Measurements from ENCODE around the gene PCK1. TPM values are rescaled to one million over a fixed set of nuclear protein-coding genes. Genes with fewer than 3 reads are reported as not detected.
"Not testable (repeated sequence)": the region's sequence is repeated elsewhere in the genome, so short reads cannot be mapped to it uniquely, and the experiment has no call there.

PCK1 gene
- not detected for total RNA-seq

- H3K4me3 Mint-ChIP-seq, result no peak within 1 kb of the TSS
- no peak for ATAC-seq
- H3K27ac Mint-ChIP-seq, result no peak within 1 kb of the TSS
- ChIA-PET CTCF (interaction anchor here (1.2 to 2.1 kb wide), 2 partner anchors 14 to 527 kb away, joined by 3 to 5 read pairs; no protein-coding TSS in a partner anchor), POLR2A (no interaction called here)
- TF ChIP-seq, protein P1, sequence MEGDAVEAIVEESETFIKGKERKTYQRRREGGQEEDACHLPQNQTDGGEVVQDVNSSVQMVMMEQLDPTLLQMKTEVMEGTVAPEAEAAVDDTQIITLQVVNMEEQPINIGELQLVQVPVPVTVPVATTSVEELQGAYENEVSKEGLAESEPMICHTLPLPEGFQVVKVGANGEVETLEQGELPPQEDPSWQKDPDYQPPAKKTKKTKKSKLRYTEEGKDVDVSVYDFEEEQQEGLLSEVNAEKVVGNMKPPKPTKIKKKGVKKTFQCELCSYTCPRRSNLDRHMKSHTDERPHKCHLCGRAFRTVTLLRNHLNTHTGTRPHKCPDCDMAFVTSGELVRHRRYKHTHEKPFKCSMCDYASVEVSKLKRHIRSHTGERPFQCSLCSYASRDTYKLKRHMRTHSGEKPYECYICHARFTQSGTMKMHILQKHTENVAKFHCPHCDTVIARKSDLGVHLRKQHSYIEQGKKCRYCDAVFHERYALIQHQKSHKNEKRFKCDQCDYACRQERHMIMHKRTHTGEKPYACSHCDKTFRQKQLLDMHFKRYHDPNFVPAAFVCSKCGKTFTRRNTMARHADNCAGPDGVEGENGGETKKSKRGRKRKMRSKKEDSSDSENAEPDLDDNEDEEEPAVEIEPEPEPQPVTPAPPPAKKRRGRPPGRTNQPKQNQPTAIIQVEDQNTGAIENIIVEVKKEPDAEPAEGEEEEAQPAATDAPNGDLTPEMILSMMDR (IDR thresholded peaks at IDR 0.05), result no peak
- intact Hi-C loops (cut with micrococcal nuclease), result no loop called here
- H3K4me1 Mint-ChIP-seq (ENCODE audit: low read depth), result no peaks in the 10 kb centered on the region
- no peaks in the 10 kb centered on the region for H3K36me3 Mint-ChIP-seq (ENCODE audit: low read depth)
- no peak for DNase-seq
- H3K9me3 Mint-ChIP-seq, result no peaks in the 10 kb centered on the region
- H3K27me3 Mint-ChIP-seq, result peaks cover 21% of the 10 kb centered on the region
Observed at GRCh38 chr20:57560554-57561355, at the start of gene PCK1. Gene PCK1 (plus strand): TSS chr20:57561110. CDS start chr20:57561412, 302 bp downstream.

- ATAC-seq; H3K27ac Mint-ChIP-seq; DNase-seq; POLR2A ChIA-PET; CTCF ChIA-PET; H3K4me3 Mint-ChIP-seq; H3K4me1 Mint-ChIP-seq (ENCODE audit: low read depth); H3K9me3 Mint-ChIP-seq; H3K36me3 Mint-ChIP-seq (ENCODE audit: low read depth): not testable (repeated sequence)
- intact Hi-C loops (cut with micrococcal nuclease), result loop anchor here (5.0 kb wide), 1 partner anchor 81 kb away; no protein-coding TSS in a partner anchor
- peaks cover 13% of the 10 kb centered on the region for H3K27me3 Mint-ChIP-seq
Observed at GRCh38 chr20:57511709-57512108, 49.2 kb upstream of the PCK1 start.

- POLR2A ChIA-PET, result no interaction called here
- CTCF ChIA-PET, result interaction anchor here (1.1 kb wide), 1 partner anchor 82 kb away, joined by 5 read pairs; no protein-coding TSS in a partner anchor
Observed at GRCh38 chr20:57512432-57512831, 48.5 kb upstream of the PCK1 start.

GRCh38 chr20:57513199-57513598, 47.7 kb upstream of the PCK1 start:
- ChIA-PET CTCF (interaction anchor here (1.1 to 1.3 kb wide), 3 partner anchors 14 to 83 kb away, joined by 3 to 5 read pairs (median 4); no protein-coding TSS in a partner anchor), POLR2A (no interaction called here)
- intact Hi-C loops (cut with micrococcal nuclease), result loop anchor here (5.0 kb wide), 1 partner anchor 79 kb away; no protein-coding TSS in a partner anchor
- DNase-seq (no peak), ATAC-seq (no peak)
- Mint-ChIP-seq H3K27ac (no peak overlapping the region), H3K9me3 (no peaks in the 10 kb centered on the region), H3K4me1 (ENCODE audit: low read depth) (no peaks in the 10 kb centered on the region), H3K36me3 (ENCODE audit: low read depth) (no peaks in the 10 kb centered on the region), H3K27me3 (peaks cover 11% of the 10 kb centered on the region), H3K4me3 (no peak overlapping the region)
- TF ChIP-seq, protein P1 (IDR thresholded peaks at IDR 0.05), result no peak

More at GRCh38 chr20:57512432-57512831, 48.5 kb upstream of the PCK1 start:
- H3K9me3 Mint-ChIP-seq, result no peaks in the 10 kb centered on the region
- TF ChIP-seq, protein P1 (IDR thresholded peaks at IDR 0.05), result no peak
- DNase-seq (no peak), ATAC-seq (no peak)
- H3K36me3 Mint-ChIP-seq (ENCODE audit: low read depth), result no peaks in the 10 kb centered on the region
- no peaks in the 10 kb centered on the region for H3K4me1 Mint-ChIP-seq (ENCODE audit: low read depth)
- H3K27me3 Mint-ChIP-seq, result peaks cover 13% of the 10 kb centered on the region
- H3K27ac Mint-ChIP-seq, result no peak overlapping the region
- H3K4me3 Mint-ChIP-seq, result no peak overlapping the region
- intact Hi-C loops (cut with micrococcal nuclease), result loop anchor here (5.0 kb wide), 1 partner anchor 80 kb away; no protein-coding TSS in a partner anchor

- no peak for ATAC-seq
- Mint-ChIP-seq H3K36me3 (ENCODE audit: low read depth) (no peaks in the 10 kb centered on the region), H3K27me3 (peaks cover 7% of the 10 kb centered on the region), H3K27ac (no peak overlapping the region), H3K9me3 (no peaks in the 10 kb centered on the region), H3K4me3 (no peak overlapping the region), H3K4me1 (ENCODE audit: low read depth) (no peaks in the 10 kb centered on the region)
- DNase-seq, result peak; percentile 53
- CTCF ChIA-PET, result interaction anchor here (1.0 to 2.5 kb wide), 3 partner anchors 15 to 647 kb away, joined by 3 to 20 read pairs (median 3); no protein-coding TSS in a partner anchor
- intact Hi-C loops (cut with micrococcal nuclease), result loop anchor here (5.0 kb wide), 1 partner anchor 78 kb away; no protein-coding TSS in a partner anchor
- TF ChIP-seq, protein P1 (IDR thresholded peaks at IDR 0.05), result peak; percentile 62
- POLR2A ChIA-PET, result no interaction called here
Observed at GRCh38 chr20:57514273-57514751, 46.6 kb upstream of the PCK1 start.

Measured in activated CD8-positive, alpha-beta T cell treated with anti-CD3 and anti-CD28 coated beads for 36 hours (primary cell).